Measurements from ENCODE around the gene AADACL4. TPM values are rescaled to one million over a fixed set of nuclear protein-coding genes. Genes with fewer than 3 reads are reported as not detected.

The AADACL4 gene
- total and polyA plus RNA-seq, 10 of the 15 experiments (the other 5 are each of a cell fraction or from before 2014, with no cell fraction given): not detected

DNA sequence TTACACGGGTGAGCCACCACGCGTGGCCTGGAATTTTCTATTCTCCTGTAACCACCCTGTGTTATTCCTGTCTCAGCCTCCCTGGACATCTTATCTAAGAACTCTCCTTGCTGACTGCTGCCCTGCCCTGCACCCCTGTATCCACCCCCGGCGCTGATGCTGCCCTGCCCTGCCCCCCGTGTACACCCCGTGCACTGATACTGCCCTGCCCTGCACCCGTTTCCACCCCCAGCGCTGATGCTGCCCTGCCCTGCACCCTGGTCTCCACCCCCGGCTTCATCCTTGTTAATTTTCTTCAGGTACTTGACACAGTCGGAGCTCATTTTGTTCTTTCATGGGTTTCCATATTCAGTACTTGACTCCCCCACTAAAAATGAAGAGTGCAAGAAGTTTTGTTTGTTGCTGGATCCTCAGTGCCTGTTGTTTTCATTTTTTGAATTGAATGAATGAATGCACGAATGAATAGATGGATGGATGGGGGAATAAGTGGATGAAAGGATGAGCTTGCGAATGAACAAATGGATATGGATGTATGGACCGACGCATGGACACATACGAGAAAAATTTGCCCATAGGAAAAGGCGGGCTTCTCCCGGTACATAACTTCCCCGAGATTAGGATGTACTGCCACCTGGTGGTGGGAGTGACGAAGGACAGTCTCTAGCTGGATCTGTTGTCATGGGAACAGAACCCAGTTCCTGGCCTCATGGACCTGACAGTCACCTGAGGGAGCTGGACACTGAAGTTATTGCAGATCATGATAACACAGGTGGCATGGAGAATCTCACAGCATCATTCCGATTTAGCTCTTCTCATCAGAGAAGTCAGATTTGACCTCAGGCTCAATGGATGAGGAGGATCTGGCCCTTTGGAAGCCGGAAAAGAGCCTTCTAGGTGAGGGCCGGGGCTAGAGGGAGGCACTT is 14.9 kb downstream of the AADACL4 start:
- no peak overlapping the region for H2AFZ ChIP-seq (ENCODE audit: control insufficient read depth, low read depth, low read length)
- ChIA-PET CTCF (interaction anchor here (0.5 to 5.7 kb wide), 34 partner anchors 9 to 679 kb away, joined by 3 to 74 read pairs (median 4); partner anchors contain the start of genes AADACL4 and DHRS3), POLR2A (no interaction called here), RAD21 (ENCODE audit: unreplicated experiment) (interaction anchor here (0.7 to 1.8 kb wide), 10 partner anchors 9 to 534 kb away, joined by 3 to 8 read pairs (median 5); no protein-coding TSS in a partner anchor), SMC1A (ENCODE audit: uncharacterized antibody, unreplicated experiment) (interaction anchor here (0.6 to 2.6 kb wide), 19 partner anchors 10 to 619 kb away, joined by 3 to 17 read pairs (median 4); no protein-coding TSS in a partner anchor)
- H3K27ac ChIP-seq (ENCODE audit: control insufficient read depth, insufficient read depth): no peak overlapping the region
- ATAC-seq (peak; percentile 89), DNase-seq (ENCODE audit: low read depth, low spot score) (peak; percentile 30), FAIRE-seq (peak; percentile 96)
- BruUV-seq (replicated peaks): no TSS peak
- no peak overlapping the region for H3K4me3 ChIP-seq
- no peaks in the 10 kb centered on the region for H4K20me1 ChIP-seq (ENCODE audit: control insufficient read depth, insufficient read depth)
- H3K9me3 ChIP-seq (replicated peaks; ENCODE audit: control insufficient read depth, insufficient read depth, low read length): no peaks in the 10 kb centered on the region
- H3K9ac ChIP-seq (ENCODE audit: control insufficient read depth, insufficient read depth, low read length): no peak overlapping the region
- no peaks in the 10 kb centered on the region for H3K79me2 ChIP-seq (ENCODE audit: control insufficient read depth, insufficient read depth, low read length)
- H3K4me1 ChIP-seq (ENCODE audit: control insufficient read depth, insufficient read depth, low read length): no peaks in the 10 kb centered on the region
- H3K4me2 ChIP-seq (ENCODE audit: control insufficient read depth, insufficient read depth): no peak overlapping the region
- no peaks in the 10 kb centered on the region for H3K36me3 ChIP-seq (ENCODE audit: control insufficient read depth in 2 of 2, insufficient read depth in 2 of 2, low read length in 1 of 2)
- in situ Hi-C loops (cut with MboI) (no loop called here), intact Hi-C loops (cut with micrococcal nuclease; ENCODE audit: unreplicated experiment) (loop anchor here (1.0 kb wide), 1 partner anchor 383 kb away; no protein-coding TSS in a partner anchor)
- 31% methylated on average over 23 of the region's 23 CpGs for WGBS (ENCODE audit: insufficient coverage, insufficient replicate concordance, low lambda C conversion rate, missing lambda C conversion rate)
- no peaks in the 10 kb centered on the region for H3K27me3 ChIP-seq (replicated peaks in 1 of 2; ENCODE audit: control insufficient read depth in 2 of 2, insufficient read depth in 2 of 2, low read length in 1 of 2)
- TF ChIP-seq KLF5 (IDR thresholded peaks at IDR 0.05; ENCODE audit: partially characterized antibody) (no peak), STAT1 (conservative IDR thresholded peaks at IDR 0.05) (no peak), PBX3 (IDR thresholded peaks at IDR 0.05; ENCODE audit: insufficient replicate concordance, low read depth, low read length) (no peak), SMC3 (IDR thresholded peaks at IDR 0.05; ENCODE audit: borderline replicate concordance, low read length) (peak; percentile 78), FOXK2 (IDR thresholded peaks at IDR 0.05) (no peak), ZNF384 (IDR thresholded peaks at IDR 0.05; ENCODE audit: borderline replicate concordance, low read depth, low read length) (no peak), ZBTB40 (IDR thresholded peaks at IDR 0.05; ENCODE audit: borderline replicate concordance) (no peak), MXI1 (IDR thresholded peaks at IDR 0.05; ENCODE audit: low read depth, low read length) (peak; percentile 64; the same call in 1 of the 2 replicates), TBL1XR1 (IDR thresholded peaks at IDR 0.05; ENCODE audit: low read depth, low read length) (no peak), YY1 (IDR thresholded peaks at IDR 0.05; ENCODE audit: low read depth, low read length) (0 out of 2 replicates have a peak, but pooled peaks have one; percentile 28), SP1 (IDR thresholded peaks at IDR 0.05; ENCODE audit: low read depth, low read length) (no peak), HDAC2 (IDR thresholded peaks at IDR 0.05) (no peak), MYB (IDR thresholded peaks at IDR 0.05; ENCODE audit: borderline replicate concordance, low read depth, low read length) (no peak), EGR1 (IDR thresholded peaks at IDR 0.05; ENCODE audit: borderline replicate concordance in 1 of 2, low read depth in 2 of 2, low read length in 2 of 2) (no peak)
- TF ChIP-seq, protein P1, sequence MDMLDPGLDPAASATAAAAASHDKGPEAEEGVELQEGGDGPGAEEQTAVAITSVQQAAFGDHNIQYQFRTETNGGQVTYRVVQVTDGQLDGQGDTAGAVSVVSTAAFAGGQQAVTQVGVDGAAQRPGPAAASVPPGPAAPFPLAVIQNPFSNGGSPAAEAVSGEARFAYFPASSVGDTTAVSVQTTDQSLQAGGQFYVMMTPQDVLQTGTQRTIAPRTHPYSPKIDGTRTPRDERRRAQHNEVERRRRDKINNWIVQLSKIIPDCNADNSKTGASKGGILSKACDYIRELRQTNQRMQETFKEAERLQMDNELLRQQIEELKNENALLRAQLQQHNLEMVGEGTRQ (IDR thresholded peaks at IDR 0.05; ENCODE audit: borderline replicate concordance, low read depth, low read length): no peak; the same call in 1 of the 2 replicates
- TF ChIP-seq, protein P2, sequence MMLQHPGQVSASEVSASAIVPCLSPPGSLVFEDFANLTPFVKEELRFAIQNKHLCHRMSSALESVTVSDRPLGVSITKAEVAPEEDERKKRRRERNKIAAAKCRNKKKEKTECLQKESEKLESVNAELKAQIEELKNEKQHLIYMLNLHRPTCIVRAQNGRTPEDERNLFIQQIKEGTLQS (IDR thresholded peaks at IDR 0.05; ENCODE audit: borderline replicate concordance, extremely low read depth, low read depth, low read length): no peak

Data from GM12878 (cell line).